ENCODE results near the gene ITGA11.

- TF ChIP-seq CTCF (IDR thresholded peaks at IDR 0.05; ENCODE audit: insufficient read depth, low read length), result no peak
- no peak for TF ChIP-seq POLR2AphosphoS5 (IDR thresholded peaks at IDR 0.05; ENCODE audit: low read depth)
- no peak for TF ChIP-seq REST (IDR thresholded peaks at IDR 0.05; ENCODE audit: insufficient replicate concordance, low read depth)
- TF ChIP-seq GABPA (IDR thresholded peaks at IDR 0.05; ENCODE audit: low read depth), result no peak
- TF ChIP-seq SPI1 (IDR thresholded peaks at IDR 0.05; ENCODE audit: borderline replicate concordance, low read depth), result no peak
Observed at GRCh38 chr15:68425428-68426060, 6.4 kb downstream of the ITGA11 start.

All from HL-60 (cell line).